GM11168 (cell line): Measurements from ENCODE around the gene DPT.

Source experiments
- in situ Hi-C: fragments of 300-500 bp; cut with MboI; formaldehyde crosslinking; loops from one replicate; pipeline ENCODE4 v1.12.0; 2022; ENCODE audit warnings: low sequenced_read_pairs; ENCODE audit not compliant: unreplicated experiment

The DPT gene

GRCh38 chr1:168673974-168674683, 54.9 kb downstream of the DPT start:
- in situ Hi-C loops: no loop called here

GRCh38 chr1:168672278-168672677, 56.7 kb downstream of the DPT start:
- in situ Hi-C loops: no loop called here

GRCh38 chr1:168671782-168672181, 57.2 kb downstream of the DPT start:
- in situ Hi-C loops: no loop called here

- in situ Hi-C loops: no loop called here
Observed at GRCh38 chr1:168665975-168666374, 63.0 kb downstream of the DPT start.

- in situ Hi-C loops: no loop called here
Observed at GRCh38 chr1:168664069-168664834, 64.8 kb downstream of the DPT start.

GRCh38 chr1:168656485-168656884, 72.5 kb downstream of the DPT start:
- in situ Hi-C loops: no loop called here

GRCh38 chr1:168654198-168654915, 74.6 kb downstream of the DPT start:
- in situ Hi-C loops: no loop called here

GRCh38 chr1:168653567-168653966, 75.4 kb downstream of the DPT start:
- in situ Hi-C loops: no loop called here

GRCh38 chr1:168645721-168646120, 83.3 kb downstream of the DPT start:
- in situ Hi-C loops: no loop called here
